Measurements from ENCODE around the gene MAP2K6.
"Not testable (repeated sequence)": the region's sequence is repeated elsewhere in the genome, so short reads cannot be mapped to it uniquely, and the experiment has no call there.

MAP2K6 gene

DNA sequence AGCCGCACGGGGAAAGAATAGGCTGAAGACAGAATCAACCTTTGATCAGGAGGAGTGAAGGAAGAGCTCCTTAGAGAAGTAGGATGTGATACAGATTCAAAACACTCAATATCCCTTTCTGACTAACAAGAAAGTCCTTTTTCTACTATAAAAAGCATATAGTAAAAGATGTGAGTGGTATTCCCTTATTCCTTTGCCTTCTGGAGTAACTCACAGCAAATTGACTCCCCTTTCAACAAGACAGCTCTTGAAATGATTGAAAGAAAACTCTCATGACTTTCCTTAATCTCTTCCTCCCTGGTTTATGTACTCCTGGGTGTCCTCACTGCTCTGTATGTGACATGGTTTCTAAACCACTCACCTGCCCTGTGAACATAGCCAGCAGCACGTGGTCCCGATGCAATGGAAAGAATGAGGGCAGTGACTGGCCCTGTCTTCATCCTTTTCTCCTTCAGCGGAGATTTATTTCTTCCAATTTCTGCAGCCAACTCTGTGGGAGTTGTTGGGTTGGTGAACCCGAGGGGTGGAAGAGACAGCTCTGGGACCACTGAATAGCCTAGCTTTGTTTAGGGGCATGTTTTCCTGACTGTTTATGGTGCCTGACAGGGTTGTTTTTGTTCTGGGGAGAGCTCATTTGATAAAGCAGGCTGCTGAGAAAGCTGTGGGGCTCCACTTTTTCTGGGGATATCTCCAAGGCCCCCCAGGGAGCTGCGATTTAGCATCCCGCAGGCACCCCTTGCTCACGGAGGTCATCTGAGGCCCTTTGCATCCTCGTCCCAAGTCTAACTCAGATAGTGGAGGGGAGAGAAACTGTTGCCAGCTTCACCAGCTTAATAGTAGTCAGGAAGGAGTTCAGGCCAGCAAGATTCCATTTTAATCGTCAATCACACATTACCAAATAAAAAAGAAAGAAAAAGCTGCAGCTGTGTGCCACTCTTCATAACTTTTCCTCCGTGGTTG lies 46.7 kb downstream of the MAP2K6 start:
- DNase-seq = no peak

DNA sequence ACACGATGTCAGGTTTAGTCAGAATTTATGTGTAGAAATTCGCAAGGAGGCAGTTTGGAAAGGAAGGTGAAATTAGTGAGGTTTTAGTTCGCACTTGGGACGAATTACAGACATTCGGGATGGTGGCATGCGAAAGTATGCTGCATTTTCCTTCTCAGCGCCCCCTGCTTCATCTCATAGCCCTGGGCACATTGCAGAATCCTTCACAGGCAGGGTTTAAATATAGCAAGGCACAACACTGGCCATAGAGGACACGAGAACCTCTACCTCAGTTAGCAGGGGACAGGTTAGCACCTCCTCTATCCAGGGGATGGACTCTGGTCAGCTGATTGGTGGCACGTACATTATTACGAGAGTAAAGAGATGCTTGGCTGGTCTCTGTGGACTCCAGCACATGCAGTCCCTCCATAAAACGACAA lies 47.5 kb downstream of the MAP2K6 start:
- DNase-seq = no peak

DNA sequence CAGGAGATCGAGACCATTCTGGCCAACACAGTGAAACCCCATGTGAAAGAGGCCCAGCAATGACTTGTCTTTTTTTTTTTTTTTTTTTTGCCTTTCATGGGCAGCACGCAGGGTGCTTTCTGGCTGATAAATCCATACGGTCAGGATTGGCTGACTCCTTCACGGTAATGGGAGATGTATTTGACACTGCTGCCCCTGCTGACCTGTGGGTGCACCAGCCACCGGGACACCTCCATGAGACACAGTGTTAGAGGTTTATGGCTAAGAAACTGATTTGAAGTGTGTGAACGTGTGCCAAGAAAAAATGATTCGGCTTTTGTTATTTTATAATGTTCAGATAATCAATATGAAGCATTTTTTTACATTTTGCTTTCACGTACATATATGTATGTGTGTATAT lies 48.4 kb downstream of the MAP2K6 start:
- no peak for DNase-seq

DNA sequence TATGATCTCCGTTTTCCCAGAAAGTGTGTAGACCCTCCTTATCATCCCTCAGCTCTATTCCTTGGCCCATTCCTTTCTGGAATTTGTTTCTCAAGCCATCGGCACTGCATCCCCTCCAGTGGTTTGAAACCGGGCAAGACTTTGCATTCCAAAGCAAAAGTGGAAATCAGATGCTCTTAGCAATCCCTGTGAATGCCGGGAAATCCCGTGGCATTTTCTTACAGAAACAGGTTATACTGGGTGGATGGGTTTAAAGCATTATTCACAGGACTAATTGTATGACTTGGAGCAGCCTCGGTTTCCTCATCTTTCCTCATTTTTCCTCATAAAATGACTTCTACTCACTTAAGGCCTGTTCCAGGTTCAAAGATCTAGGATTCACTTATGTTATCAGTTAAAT lies 52.0 kb downstream of the MAP2K6 start:
- no peak for DNase-seq

DNA sequence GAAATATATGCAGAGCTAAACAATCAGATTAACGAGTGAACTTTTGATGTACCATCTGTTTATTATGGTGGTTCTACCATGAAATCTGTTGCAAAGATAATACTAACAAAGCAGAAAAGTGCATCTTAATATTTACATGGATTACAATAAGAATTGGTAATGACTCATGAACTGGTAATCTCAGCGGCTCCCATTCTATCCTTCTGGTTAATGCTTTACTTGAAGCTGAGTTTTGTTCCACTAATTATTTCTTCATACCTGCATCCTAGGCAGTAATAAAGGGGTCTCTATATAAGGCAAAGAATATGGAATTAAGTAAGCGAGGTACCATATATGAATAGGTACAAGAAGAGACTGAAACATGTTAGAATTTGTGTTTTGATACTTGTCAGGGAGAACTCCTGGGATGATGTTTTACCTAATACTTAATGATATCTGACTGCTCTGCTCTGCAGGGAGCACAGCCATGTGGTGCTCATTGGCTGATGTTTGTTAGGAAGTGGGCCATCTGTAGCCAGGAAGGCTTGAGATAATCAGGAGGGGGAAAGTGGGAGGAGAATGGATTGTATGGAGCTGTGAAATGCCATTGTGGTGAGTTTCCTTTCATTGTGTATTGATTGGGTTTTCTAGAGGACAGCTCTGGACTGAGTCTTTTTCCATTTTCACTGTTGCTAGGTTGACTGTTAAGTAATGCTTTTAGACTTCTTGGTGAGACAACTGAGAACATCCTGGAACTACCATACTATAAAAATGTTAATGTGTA lies 52.6 kb downstream of the MAP2K6 start:
- no peak for DNase-seq

DNA sequence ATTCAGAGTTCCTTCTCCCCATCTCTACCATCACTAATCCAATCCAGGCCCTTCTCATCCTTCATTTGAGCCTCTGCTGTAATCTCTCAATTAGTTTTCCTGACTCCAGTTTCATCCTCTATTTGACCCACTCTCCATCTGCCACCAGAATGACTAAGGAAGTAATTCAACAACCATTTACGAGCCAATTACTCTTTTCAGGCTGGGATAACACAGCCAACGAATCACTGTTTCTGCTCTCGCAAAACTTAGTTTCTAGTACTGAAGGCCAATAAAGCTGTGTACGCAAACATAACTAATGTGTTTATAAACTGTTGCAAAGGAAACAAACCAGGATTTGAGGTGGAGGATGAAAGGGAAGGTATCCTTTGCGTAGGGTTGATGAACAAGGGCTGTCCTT lies 53.7 kb downstream of the MAP2K6 start:
- no peak for DNase-seq

DNA sequence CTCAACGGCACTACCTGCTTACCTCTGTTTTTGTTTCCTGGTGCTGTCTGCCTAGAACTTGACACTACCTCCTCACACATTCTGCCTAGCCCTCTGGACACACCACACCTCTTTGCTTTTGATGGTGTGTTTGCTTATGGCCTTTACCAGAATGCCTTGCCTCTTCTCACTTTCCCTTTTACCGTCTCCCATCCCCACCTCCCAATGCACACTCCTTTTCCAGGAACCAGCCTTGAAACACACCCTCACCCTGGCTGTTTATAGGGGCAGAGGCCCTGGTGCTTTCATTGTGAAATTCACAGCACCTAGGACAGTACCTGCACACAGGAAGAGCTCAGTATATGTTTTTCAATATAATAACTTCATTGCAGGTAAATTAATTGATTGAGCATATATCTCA lies 56.2 kb downstream of the MAP2K6 start:
- no peak for DNase-seq

DNA sequence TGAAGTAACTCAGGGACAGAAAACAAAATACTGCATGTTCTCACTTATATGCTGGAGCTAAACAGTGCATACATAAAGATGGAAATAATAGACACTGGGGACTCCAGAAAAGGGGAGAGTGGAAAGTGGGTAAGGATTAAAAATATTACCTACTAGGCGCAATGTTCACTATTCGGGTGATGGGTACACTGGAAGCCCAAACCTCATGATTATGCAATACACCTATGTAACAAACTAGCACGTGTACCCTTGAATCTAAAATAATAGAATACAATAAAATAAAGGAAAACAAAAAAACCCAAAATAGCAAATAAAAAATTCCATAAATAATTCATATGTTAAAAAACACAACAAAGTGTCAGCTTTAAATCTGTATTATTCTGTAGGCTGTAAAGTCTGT lies 56.9 kb downstream of the MAP2K6 start:
- no peak for DNase-seq

DNA sequence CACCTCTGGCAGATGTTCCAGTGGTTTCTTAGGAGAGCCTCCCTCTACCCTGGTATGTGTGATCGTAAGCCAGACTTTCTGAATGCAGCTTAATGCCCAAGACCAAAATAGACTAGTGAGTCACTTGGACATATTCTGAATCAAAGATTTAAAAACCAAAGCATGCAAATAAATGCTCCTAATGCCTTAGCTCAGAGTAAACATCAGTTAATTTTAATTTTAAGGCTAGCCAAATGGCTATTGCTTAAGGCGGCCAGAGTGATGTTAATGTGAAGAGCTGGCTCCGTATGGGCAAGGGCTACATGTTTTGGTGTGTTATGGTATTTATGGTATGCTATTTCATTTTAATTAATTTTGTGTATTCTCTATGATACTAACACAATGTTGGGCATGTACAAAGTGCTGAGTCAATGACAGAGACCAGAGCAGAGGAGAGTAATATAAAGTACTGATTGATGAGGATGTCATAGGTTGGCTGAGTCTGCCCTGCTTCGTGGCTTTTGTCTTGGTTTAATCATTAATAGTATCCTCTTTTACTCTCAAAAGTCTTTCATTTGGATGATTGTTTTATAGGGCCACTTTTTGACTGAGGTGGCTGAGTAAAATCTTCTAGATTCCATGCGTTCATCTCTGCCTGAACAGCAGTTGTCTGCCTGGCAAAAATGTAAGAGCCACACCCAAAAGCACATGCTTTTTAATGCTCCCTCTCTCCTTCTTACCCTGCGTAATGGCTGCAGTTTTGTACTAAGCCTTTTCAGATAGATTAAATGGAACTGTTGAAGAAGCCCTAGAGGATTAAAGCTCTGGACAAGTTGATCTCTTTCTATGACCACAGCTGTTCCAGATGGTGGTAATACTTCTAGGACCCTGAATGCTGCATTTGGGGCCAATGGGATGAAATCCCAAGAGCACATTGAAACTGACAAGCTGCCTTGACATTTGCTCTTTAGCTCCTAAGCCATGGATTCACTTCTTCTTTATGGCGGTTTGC lies 59.6 kb downstream of the MAP2K6 start:
- no peak for DNase-seq

DNA sequence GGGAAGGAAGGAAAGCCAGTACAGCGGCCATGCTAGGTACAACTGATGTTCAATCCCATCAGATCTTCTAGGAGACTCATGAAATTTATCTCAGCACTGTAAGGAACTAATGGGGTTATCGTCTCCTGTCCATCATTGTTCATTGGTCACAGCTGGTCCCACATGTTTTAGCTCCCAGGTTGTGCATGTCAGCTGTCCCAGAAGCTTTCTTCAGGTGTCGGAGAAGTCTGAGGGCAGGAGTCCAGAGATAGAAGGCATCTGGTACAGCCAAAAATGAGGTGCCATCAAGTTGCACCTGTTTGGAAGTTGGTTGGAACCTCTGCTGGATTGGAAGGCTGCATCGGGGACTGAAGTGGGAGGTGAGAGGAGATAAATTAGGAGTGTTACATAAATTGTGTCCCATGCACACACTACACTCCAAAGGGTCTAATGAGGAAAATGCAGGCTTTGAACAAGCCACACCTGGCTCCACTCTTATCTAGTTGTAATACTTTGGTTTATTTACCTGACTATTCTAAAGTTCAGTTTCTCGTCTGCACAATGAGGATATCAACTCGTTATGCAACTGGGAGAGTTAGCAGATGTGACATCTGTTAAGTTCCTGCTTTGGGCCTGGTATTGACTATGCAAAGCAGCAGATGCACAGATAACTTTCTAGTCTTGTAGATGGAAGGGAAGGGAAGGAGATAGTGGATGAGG lies 62.9 kb downstream of the MAP2K6 start:
- no peak for DNase-seq

DNA sequence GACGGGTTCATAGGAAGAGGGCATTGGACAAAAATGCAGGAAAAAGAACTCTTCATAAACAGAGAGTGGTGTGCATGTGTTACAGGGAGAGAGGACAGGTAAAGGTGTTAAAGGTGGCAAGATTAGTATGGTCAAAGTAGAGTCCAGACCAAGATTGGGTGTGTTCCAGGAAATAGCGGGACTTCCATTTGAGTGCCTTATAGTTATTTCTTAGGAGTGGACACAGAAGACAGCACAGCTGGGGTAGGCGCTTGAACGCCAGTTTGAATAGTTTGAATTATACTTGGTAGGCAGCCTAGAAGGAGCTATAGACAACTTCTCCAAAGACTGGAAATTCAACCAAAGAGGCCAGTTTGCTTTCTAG lies 63.4 kb downstream of the MAP2K6 start:
- no peak for DNase-seq

DNA sequence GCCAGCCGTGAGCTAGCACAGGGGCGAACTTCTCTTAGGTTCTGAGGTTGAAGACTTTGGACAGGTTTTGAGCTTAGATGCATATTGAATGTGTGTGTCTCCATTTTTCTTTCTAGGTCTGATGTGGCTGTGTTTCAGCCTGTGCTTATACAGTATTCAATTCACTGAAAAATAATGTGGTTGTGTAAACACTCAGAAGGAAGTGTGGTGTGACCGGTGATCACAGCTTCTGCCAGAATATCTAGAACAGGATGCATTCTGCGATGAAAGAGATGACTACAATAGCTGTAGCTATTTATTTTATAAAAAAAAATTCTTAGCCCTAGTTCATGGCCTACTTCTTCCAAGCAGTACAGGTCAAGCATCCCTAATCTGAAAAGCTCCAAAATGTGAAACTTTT lies 64.4 kb downstream of the MAP2K6 start:
- DNase-seq = no peak

DNA sequence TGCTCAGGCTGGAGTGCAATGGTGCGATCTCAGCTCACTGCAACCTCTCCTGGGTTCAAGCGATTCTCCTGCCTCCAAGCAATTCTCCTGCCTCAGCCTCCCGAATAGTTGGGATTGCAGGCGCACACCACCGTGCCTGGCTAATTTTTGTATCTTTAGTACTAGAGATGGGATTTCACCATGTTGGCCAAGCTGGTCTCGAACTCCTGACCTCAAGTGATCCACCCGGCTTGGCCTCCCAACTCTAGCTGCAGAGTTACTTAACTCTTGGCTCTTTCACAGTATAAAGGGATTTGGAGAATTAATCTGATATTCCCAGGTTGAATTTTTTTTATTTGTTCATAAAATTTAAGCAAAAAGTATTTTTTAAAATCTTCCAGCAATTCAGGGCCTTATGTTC lies 65.3 kb downstream of the MAP2K6 start:
- DNase-seq = not testable (repeated sequence)

DNA sequence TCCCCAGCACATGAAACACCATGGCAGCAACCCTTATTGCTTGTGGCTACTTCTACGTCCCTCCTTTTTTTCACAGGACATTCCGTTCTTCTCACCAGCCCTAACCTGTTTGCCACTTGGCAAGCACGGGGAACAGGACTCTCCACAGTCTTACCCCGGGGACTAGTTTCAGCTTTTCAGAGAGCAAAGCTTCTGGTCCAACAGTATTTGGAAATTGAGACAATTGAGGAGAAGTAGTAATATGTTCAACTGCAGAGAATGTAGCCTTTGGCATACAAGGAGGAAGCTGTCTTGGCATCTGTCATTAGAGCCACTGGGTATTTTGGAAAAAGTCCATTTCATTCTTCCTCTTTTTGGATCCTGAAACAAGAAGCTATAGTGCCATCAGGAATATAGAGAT lies 65.7 kb downstream of the MAP2K6 start:
- no peak for DNase-seq

DNA sequence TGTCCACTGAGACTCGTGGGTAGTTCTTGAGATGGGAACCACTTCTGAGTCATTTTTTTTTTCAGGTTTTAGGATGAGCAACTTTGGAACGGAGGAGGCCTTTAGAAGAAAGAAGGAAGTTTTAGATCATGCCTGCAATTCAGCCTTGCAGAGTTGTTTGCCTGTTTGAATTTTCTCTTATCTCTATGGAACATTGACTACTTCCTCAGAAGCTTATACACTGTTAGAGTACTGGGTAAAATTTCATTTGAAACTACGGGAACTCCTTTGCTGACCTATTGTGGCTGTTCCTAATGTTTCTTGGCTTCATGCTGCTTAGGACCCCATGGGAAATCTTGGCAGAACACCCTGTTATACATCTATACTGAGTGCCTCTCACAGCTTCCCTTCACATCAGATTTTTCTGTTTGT lies 70.8 kb downstream of the MAP2K6 start:
- DNase-seq = no peak

DNA sequence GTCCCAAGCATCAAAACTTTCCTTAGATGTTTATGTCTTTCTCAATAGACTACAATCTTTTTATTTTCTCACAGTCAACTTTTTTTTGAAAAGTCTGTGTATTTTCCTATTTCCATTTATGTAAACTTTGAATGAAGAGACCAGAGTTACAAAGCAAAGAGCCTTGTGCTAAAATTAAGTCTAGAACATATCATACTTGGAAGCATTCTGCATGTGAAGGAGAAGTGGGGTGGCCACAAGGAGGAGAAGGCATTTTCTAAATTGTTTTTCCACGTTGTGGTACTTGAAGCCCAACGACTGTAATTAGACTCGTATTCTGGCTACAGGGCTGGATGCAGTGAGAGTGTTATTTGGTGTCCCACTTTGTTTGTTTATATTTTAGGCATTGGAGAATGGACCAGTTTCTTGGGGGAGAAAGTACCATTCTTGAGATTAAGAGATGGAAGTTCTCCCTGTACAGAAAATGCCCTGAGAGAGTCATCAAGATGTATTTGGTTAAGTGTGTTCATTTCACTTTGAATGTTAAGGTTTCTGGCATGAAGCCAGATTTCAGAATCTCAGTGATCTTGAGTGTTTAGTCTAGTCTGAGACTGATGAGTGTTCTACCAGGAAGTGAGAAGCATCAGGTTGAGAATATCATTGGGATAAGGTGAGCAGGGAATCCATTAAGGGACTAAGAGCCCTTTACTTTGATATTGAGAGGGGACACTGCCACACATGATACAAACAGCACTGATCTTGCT lies 71.6 kb downstream of the MAP2K6 start:
- DNase-seq = no peak

DNA sequence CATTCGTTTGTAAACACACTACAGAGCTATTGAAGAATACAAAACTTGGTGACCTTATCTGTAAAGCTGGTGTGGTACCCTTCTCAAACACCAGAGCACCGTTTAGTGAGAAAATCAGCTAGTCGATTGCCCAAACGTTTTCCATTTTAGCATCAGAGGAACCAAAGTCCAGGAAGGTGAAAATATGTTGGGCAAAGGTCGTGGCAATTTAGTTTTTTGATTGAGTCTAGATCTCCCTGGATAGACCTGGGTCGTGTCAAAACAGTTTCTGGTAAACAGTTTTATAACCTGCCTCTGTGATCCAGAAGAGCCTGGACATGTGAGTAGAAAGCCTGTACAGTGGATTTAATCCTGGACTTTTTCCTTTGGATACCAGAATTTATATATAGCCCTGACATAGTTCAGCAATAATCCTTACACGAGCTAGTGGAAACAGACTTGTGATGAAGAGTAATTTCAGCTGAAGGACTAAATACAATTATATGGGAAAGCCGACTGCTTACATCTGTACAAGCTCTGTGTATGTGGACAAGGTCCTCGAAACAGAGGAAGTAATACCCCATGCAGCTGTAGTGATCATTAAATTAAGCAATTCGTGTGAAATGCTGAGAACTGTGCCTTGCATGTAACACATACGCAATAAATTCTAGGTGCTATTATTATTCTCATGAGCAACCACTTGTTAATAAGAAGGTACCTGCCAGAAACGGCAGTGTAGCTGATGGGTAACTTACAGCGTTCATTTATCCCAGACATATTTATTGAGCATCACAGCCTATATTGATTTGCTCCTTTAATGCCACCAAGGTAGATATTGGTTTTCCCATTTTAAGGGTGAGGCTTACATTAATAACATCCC lies 72.5 kb downstream of the MAP2K6 start:
- DNase-seq = no peak

DNA sequence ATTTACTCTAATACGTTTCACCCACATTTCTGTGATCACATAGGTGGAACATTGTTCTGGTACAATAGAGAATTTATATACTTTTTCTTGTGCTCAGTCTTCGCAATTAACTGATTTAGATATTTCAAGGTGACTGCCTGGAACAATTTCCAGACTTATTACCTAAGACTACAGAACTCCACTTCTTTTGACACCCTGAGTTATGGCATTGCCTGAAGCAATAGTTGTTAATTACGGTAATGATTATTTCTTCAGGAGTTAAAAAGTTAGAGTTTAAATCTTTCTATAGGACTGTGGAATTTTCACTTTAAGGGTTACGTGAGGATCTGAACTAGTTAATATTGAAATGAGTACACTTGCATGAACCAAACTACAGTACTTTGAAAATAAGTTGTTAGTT lies 74.8 kb downstream of the MAP2K6 start:
- DNase-seq = no peak

DNA sequence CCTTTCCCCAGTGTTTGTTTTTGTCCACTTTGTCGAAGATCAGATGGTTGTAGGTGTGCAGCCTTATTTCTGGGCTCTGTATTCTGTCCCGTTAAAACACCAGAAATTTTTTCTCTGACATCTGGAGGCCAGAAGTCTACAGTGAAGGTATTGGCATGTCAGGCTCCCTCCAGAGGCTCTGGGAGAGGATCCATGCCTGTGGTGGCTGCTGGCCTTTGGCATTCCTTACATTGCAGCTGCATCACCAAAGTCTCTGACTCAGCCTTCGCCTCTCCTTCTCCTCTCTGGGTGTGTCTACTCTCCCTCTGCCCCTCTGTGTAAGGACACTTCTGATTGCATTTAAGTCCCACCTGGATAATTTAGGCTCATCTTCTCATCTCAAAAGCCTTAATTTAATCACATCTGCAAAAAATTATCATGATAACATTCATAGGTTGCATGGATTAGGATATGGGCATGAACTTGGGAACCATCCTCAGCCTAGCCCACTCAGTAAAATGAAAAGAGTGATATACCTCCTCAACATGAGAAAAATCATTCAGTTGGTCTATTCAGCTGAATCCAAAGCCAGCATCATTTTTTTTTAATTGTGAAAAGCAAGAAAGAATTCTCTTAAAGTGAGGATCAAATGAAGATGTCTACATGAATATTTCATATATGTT lies 78.0 kb downstream of the MAP2K6 start:
- DNase-seq = no peak

DNA sequence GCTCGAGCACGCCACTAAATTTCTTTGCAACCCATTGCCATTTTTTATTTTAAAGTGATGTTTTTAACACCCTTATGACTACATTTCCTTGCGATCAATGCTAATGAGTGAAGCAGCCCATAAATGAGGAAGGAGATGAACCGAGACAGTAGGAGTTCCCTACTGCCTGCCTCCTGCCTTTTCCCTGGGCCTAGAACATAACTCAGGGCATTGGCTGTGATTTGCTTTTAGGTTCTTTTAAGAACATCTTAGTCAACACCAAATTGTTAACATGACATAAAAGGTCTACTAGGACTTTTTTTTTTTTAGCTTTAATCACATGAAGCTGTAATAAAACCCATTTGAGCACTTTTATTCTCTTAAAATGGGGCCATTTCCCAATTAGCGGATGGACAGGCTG lies 81.3 kb downstream of the MAP2K6 start:
- DNase-seq = no peak
